HepG2 (cell line): ENCODE results near the gene MS4A2. TPM values are rescaled to one million over a fixed set of nuclear protein-coding genes. Genes with fewer than 3 reads are reported as not detected.
"Not testable (repeated sequence)": the region's sequence is repeated elsewhere in the genome, so short reads cannot be mapped to it uniquely, and the experiment has no call there.

ENCODE experiments used
- ATAC-seq: fragments of 200-7000 bp; cut with Tn5 transposase; 3 replicates; pipeline ENCODE4 v1.9.1; 2020; ENCODE audit warnings: mild to moderate bottlenecking, moderate library complexity
- BruUV-seq: library from RNA; stranded (reverse); fragments of 400-500 nt; replicated peaks from 2 replicates; lab custom pipeline; 2021; lab: Mats Ljungman, UMichigan
- CTCF ChIA-PET: fragments of 300-600 bp; formaldehyde crosslinking; extraction: SDS; loops from one replicate; lab custom pipeline; 2021; ENCODE audit warnings: low total read pairs, inconsistent platforms, low intra/inter-chr PET ratio; lab: Yijun Ruan, JAX
- POLR2A ChIA-PET: fragments of 350-600 bp; sonication (Branson Sonifier 250); formaldehyde crosslinking; loops from one replicate; lab custom pipeline; 2020; ENCODE audit warnings: antibody characterized with exemption, inconsistent platforms; lab: Yijun Ruan, JAX
- DNase-seq: peaks from one replicate; pipeline ENCODE4 v3.0.0-alpha.2; 2015; ENCODE audit warnings: low spot score
- FAIRE-seq: peaks from 3 replicates; lab custom pipeline; 2011; peaks lifted over from hg19 to GRCh38; lab: Jason Lieb, UNC
- H2AFZ ChIP-seq: one replicate; pipeline ENCODE4 v1.6.1; 2011; ENCODE audit warnings: low read length, inconsistent platforms
- H3K27ac ChIP-seq: fragments of 300-600 bp; 3 replicates; pipeline ENCODE4 v1.8.0; 2011; ENCODE audit warnings: mixed run types, mild to moderate bottlenecking, mixed read lengths, low read length, inconsistent platforms; ENCODE audit not compliant: insufficient read depth; ENCODE audit errors: extremely low read length
- H3K27me3 ChIP-seq, 2 experiments: fragments of 200-600 bp in 1 of 2; 2 replicates in 1 of 2; 3 replicates in 1 of 2; pipeline versions ENCODE4 v1.6.0 to v1.8.0; 2011; ENCODE audit warnings: low read length in 2 of 2, mild to moderate bottlenecking in 2 of 2, moderate library complexity in 2 of 2, inconsistent platforms in 1 of 2; ENCODE audit not compliant: insufficient read depth in 2 of 2, control insufficient read depth in 1 of 2
- H3K36me3 ChIP-seq, 2 experiments: fragments of 200-600 bp in 1 of 2; replicated peaks in 1 of 2; 2 replicates in 1 of 2; 3 replicates in 1 of 2; pipeline versions ENCODE4 v1.5.1 to v1.8.0; 2011; ENCODE audit warnings: low read length in 2 of 2, inconsistent platforms in 1 of 2; ENCODE audit not compliant: insufficient read depth in 2 of 2, control insufficient read depth in 1 of 2
- H3K4me1 ChIP-seq: 2 replicates; pipeline ENCODE4 v1.5.1; 2012; ENCODE audit warnings: low read length, inconsistent platforms; ENCODE audit not compliant: insufficient read depth
- H3K4me2 ChIP-seq: 2 replicates; pipeline ENCODE4 v1.6.0; 2011; ENCODE audit warnings: low read depth, low read length, inconsistent platforms
- H3K4me3 ChIP-seq, 3 experiments: fragments of 200-600 bp in 1 of 3; sonication (generic), shearing (Covaris generic) in 1 of 3; replicated peaks in 1 of 3; 2 replicates each; pipeline ENCODE4 v1.5.1; 2011 to 2016; ENCODE audit warnings: low read length in 3 of 3, inconsistent platforms in 2 of 3, low read depth in 2 of 3, mild to moderate bottlenecking in 2 of 3, control low read depth in 1 of 3, mixed read lengths in 1 of 3; ENCODE audit not compliant: insufficient read depth in 1 of 3
- H3K79me2 ChIP-seq: one replicate; pipeline ENCODE4 v1.6.1; 2011; ENCODE audit warnings: low read length, inconsistent platforms; ENCODE audit not compliant: insufficient read depth
- H3K9ac ChIP-seq: 2 replicates; pipeline ENCODE4 v1.6.0; 2011; ENCODE audit warnings: mild to moderate bottlenecking, low read depth, low read length, inconsistent platforms; ENCODE audit not compliant: insufficient read depth
- H3K9me3 ChIP-seq: 2 replicates; pipeline ENCODE4 v1.5.1; 2012; ENCODE audit warnings: mild to moderate bottlenecking, low read length
- H4K20me1 ChIP-seq: 2 replicates; pipeline ENCODE4 v1.6.0; 2011; ENCODE audit warnings: inconsistent platforms, mild to moderate bottlenecking, low read length, moderate library complexity; ENCODE audit not compliant: insufficient read depth
- WGBS: methylation state at CpG from one replicate; pipeline ENCODE4 v1.1.6; 2017; ENCODE audit warnings: low lambda C conversion rate; 5-methylcytosine and 5-hydroxymethylcytosine counted together
- in situ Hi-C: cut with HindIII; loops from 2 replicates; pipeline ENCODE4 v1.10.0; 2017; ENCODE audit warnings: low pct_unique_long_range_greater_than_20kb; ENCODE audit not compliant: extremely low pct_ligation_motif_present
- intact Hi-C: fragments of 100-400 bp; cut with micrococcal nuclease; formaldehyde crosslinking; loops from one replicate; pipeline ENCODE4 v1.10.0; 2022; ENCODE audit not compliant: unreplicated experiment
- polyA plus RNA-seq, 8 experiments: library from polyadenylated mRNA; depleted of rRNA in 3 of 8; stranded (reverse) in 7 of 8; unstranded in 1 of 8; fragments of >200 nt; fragmentation: Illumina TruSeq in 4 of 8; extraction: Trizol in 4 of 8; gene quantifications; 2 replicates each; pipeline versions ENCODE4 v1.2.1 to v1.2.3, GENCODE V29; 2011 to 2016; ENCODE audit warnings: low read depth in 4 of 8, missing spikeins in 1 of 8, mixed read lengths in 1 of 8; ENCODE audit not compliant: insufficient read depth in 1 of 8
- total RNA-seq, 5 experiments: library from RNA; depleted of rRNA; stranded (reverse); fragments of >200 nt; fragmentation: Illumina TruSeq; extraction: Trizol; gene quantifications; 2 replicates each; pipeline ENCODE4 v1.2.3, GENCODE V29; 2016; ENCODE audit warnings: low read depth in 1 of 5

MS4A2 gene
- total and polyA plus RNA-seq, 2 of the 13 experiments (the other 11 are each of a cell fraction or from before 2014, with no cell fraction given) = not detected

- H3K36me3 ChIP-seq, H3K27me3 ChIP-seq, FAIRE-seq, H3K79me2 ChIP-seq, CTCF ChIA-PET, H3K9ac ChIP-seq, DNase-seq, H3K4me3 ChIP-seq, H4K20me1 ChIP-seq, BruUV-seq, in situ Hi-C loops, H3K4me2 ChIP-seq, H3K9me3 ChIP-seq, H2AFZ ChIP-seq, POLR2A ChIA-PET, ATAC-seq, H3K27ac ChIP-seq, intact Hi-C loops: not testable (repeated sequence)
- 35% methylated on average over 11 of the region's 11 CpGs for WGBS
- H3K4me1 ChIP-seq = peaks cover 20% of the 10 kb centered on the region
These were observed 12.9 kb downstream of the MS4A2 start for GRCh38 chr11:60101368-60101767.

- H3K9ac ChIP-seq, H3K4me2 ChIP-seq, H3K36me3 ChIP-seq, BruUV-seq, intact Hi-C loops, H3K9me3 ChIP-seq, H3K4me3 ChIP-seq, FAIRE-seq, H3K27ac ChIP-seq, H2AFZ ChIP-seq, in situ Hi-C loops, H4K20me1 ChIP-seq, H3K4me1 ChIP-seq, POLR2A ChIA-PET, H3K27me3 ChIP-seq, CTCF ChIA-PET, H3K79me2 ChIP-seq, DNase-seq, ATAC-seq: not testable (repeated sequence)
- 49% methylated on average over 8 of the region's 8 CpGs for WGBS
These were observed 16.1 kb downstream of the MS4A2 start for GRCh38 chr11:60104471-60105115.

- CTCF ChIA-PET, H3K4me3 ChIP-seq, H3K36me3 ChIP-seq, POLR2A ChIA-PET, FAIRE-seq, intact Hi-C loops, H3K27me3 ChIP-seq, in situ Hi-C loops, H3K9ac ChIP-seq, H3K79me2 ChIP-seq, DNase-seq, H4K20me1 ChIP-seq, H3K4me1 ChIP-seq, BruUV-seq, H3K9me3 ChIP-seq, H2AFZ ChIP-seq, ATAC-seq, H3K27ac ChIP-seq, H3K4me2 ChIP-seq: not testable (repeated sequence)
- WGBS = 73% methylated on average over 5 of the region's 5 CpGs
These were observed 20.2 kb downstream of the MS4A2 start for GRCh38 chr11:60108631-60109030.
